GM12892 (cell line): ENCODE measurements around the gene RAP1A.
A peak's percentile ranks its signal among the peaks of the same experiment; 100 is the strongest.

Experiments used
- DNase-seq: peaks from one replicate; pipeline ENCODE4 v3.0.0; 2011; ENCODE audit not compliant: insufficient read length
- FAIRE-seq: peaks from 2 replicates; lab custom pipeline; 2011; peaks lifted over from hg19 to GRCh38; lab: Jason Lieb, UNC
- POLR2A ChIP-seq: IDR thresholded peaks from 2 replicates; pipeline ENCODE4 v1.6.1; 2011; ENCODE audit warnings: low read depth, low read length, control low read depth
- POLR2AphosphoS5 ChIP-seq: IDR thresholded peaks from 2 replicates; pipeline ENCODE4 v1.6.1; 2011; ENCODE audit warnings: low read depth, low read length, control low read depth
- TAF1 ChIP-seq: IDR thresholded peaks from 2 replicates; pipeline ENCODE4 v1.6.1; 2011; ENCODE audit warnings: low read depth, mild to moderate bottlenecking, control low read depth, low read length, borderline replicate concordance

RAP1A gene

DNA sequence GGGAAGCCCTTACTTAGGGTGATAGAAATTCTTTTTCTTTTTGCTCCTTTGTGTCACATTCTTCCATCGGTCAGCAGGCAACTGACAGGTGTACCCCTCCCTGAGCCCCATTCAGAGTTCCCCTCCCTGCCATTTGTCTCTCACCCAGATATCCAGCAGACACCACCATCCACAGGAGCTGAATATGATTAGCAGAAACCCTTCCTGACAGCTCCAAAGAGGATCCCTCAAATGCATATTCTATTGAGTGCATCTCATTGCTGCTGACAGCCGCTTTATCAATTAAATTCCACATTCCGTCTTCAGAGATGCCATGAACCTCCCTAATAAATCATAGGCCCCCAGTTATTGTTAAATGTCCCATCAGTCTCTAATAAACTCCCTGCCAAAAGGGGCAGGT lies 130.0 kb downstream of the RAP1A start:
- DNase-seq (no peak), FAIRE-seq (no peak)
- TF ChIP-seq TAF1 (no peak), POLR2AphosphoS5 (no peak), POLR2A (no peak)

DNA sequence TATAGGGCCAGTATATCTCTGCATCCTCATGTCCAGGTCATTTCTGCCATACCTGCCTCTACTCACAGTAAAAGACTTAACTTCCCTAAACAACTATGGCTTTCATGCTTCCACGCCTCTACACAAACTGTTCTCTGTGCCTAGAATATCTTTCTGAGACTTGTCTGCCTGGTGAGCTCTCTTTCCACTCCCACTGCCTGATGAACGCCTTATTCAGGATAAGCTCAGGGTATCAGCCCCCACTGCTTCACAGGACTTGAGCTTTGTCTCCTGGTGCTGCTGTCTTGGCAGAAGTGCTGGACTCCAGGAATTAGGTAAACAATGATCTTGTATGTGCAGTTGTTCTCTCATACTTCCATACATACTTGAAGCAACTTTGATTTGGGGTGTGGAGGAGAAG lies 131.3 kb downstream of the RAP1A start:
- no peak for TF ChIP-seq POLR2AphosphoS5
- no peak for TF ChIP-seq POLR2A
- no peak for TF ChIP-seq TAF1
- DNase-seq = no peak
- no peak for FAIRE-seq

DNA sequence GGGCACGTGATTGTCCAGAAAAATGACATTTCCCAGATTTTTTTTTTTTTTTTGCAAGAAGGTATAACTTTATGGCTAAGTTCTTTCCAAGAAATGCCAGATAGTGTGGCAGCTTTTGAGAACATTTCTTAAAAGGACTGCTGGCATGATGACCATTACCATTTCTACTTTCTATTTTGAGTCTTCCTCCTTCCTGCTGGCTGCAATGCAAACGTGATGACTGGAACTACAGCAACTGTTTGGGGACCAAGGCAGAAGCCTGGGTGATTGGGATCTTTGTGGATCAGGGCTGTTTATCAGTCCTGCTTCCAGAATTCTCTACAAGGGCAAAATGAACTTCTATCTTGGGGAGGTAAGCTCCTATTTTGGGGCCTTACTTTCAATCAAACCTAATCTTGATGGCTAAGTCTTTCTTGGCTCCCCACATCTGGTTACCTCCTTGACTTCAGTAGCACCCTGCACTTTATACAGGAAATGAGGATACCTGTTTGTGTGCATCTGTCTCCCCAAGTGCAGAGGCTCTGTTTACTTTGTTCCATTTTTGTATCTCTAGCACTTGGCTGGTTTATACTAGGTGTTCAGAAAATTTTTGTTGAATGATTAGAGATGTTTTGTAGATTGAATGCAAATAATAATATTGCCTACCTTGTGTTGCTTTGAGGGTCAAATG lies 132.5 kb downstream of the RAP1A start:
- FAIRE-seq (no peak), DNase-seq (no peak)
- no peak for TF ChIP-seq POLR2AphosphoS5

DNA sequence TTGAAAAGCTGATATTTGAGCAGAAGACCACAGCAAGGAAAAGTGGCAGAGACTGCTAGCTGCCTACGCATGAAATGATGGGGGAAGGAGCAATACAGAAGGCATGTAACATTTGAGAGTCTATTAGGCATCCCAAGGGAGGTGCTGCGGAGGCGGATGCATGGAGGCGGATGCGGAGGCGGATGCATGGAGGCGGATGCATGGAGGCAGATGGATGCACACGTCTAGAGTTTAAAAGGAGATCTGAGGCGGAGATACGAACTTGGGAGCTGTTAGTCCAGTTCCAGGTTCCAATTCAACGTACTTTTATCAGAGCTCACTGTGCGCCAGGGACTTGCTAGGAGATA lies 135.4 kb downstream of the RAP1A start:
- DNase-seq (no peak), FAIRE-seq (peak; percentile 14)

DNA sequence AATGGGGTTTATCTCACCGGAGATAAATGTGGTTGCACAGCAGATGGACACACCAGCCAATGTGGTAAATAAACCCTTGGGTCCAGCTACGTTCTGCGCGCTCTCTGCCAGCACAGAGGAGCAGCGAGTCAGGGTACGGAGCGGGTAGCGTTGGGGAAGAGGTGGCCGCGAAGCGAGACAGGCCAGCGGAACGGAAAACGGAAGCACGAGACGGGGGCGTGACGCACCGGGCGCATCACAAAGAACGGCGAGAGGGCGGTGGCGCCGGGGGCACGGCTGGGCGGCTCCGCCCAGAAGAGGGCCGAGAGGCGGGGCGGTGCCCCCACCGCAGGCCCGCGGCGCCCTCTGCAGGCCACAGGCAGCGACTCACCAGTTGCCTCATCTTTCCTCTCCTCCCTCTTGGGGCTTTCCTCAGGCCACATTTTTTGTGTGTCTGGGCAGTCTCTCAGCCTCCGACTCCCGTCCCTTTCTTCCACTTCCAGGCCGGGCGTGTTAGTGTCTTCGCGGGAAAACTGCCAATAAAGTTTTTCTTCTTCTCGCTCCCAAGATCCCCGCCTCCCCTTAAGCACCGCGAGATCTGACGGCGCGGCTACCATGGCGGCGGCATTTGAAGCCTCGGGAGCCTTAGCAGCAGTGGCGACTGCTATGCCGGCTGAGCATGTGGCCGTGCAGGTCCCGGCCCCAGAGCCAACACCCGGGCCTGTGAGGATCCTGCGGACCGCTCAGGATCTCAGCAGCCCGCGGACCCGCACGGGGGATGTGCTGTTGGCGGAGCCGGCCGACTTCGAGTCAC lies 135.9 kb downstream of the RAP1A start, which contains the start of gene DDX20:
Gene DDX20, plus strand, starts transcription at position 571 of the 793 bp plus-strand sequence. Its CDS starts 24 bp downstream, at position 595.
- FAIRE-seq (peak; percentile 95), DNase-seq (peak; percentile 92)
- TF ChIP-seq TAF1 = peak; percentile 87
- peak; percentile 89 for TF ChIP-seq POLR2A
- peak; percentile 94 for TF ChIP-seq POLR2AphosphoS5

More for the DNA sequence above, 135.4 kb downstream of the RAP1A start:
- TF ChIP-seq POLR2A = no peak
- TF ChIP-seq POLR2AphosphoS5 = no peak
- no peak for TF ChIP-seq TAF1

DNA sequence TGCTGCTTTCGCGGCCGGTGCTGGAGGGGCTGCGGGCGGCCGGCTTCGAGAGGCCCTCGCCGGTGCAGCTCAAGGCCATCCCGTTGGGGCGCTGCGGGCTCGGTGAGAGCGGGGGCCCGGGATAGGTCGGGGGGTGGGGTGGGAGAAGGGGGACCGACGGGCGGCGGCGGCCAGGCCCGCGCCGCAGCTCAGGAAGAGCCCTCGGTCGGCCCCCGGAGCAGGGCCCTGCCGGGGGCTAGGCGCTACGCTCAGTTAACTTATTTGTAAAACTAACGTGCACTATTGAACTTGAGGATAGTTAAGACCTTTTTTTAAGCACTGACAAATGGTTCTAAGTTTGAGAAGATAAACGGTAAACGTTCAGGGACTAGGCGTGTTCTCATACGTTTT lies 136.5 kb downstream of the RAP1A start:
- FAIRE-seq (no peak), DNase-seq (no peak)
- TF ChIP-seq POLR2AphosphoS5 = no peak
- TF ChIP-seq TAF1 = no peak
- no peak for TF ChIP-seq POLR2A

DNA sequence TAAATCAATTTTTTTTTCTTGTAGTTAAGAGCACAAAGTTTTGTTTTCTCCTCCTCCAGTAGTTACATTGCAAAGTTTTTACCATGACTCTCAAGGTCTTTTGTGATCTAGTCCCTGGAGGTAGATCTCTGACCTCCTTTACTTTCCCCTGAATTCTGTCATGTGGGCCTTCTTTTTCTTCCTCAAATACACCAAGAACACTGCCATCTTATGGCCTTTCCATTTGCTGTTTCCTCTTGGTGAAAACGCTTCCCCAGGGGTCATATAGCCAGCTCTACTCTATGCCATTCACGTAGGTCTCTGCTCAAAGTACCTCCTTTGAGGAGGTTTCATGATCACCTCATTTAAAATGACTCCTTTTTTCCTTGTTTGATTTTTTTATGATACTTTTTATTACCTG lies 138.8 kb downstream of the RAP1A start:
- TF ChIP-seq POLR2AphosphoS5 = no peak
- no peak for TF ChIP-seq TAF1
- TF ChIP-seq POLR2A = no peak
- DNase-seq = no peak
- no peak for FAIRE-seq

DNA sequence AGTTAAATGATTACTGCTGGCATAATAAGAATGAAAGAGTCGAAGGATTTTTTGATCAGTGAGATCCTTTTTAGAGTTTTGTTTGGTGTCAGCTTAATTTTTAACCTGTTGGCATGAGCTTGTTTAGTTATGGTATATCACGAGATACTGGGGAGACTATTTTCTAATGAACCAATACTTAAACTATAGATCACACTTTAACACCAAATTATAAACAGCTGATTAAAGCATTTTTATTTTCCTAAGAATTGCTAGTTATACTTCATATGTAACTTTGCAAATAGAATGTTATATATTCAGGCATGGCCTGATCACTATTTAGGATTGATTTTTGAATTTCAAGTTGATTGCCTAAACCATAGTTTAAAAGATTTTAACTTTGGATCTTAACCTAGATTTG lies 142.1 kb downstream of the RAP1A start:
- no peak for DNase-seq
- no peak for FAIRE-seq

DNA sequence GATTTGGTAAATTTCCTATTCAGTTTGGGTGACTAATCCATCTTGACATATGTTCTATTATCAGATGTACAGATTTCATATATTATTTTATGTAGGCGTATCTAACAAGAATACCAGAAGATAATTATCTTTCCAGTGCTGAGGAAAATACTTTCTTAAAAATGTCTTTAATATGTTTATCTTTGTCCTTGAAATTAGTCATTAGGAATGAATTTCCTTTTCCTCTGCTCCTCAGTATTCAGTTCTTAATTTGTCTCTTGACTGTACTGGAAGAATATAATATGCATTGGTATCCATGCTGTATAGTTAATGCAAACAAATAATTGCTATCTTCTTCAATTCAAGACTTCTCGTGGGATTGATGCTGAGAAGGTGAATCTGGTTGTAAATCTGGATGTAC lies 142.7 kb downstream of the RAP1A start:
- TF ChIP-seq TAF1 = no peak
- TF ChIP-seq POLR2AphosphoS5 = no peak
- no peak for TF ChIP-seq POLR2A
- no peak for FAIRE-seq
- DNase-seq = no peak

More for the DNA sequence above, 142.1 kb downstream of the RAP1A start:
- no peak for TF ChIP-seq TAF1
- no peak for TF ChIP-seq POLR2A
- no peak for TF ChIP-seq POLR2AphosphoS5
